AML-193 (cell line): Measurements from ENCODE around the gene IDH3G.

ENCODE experiments used
- DNase-seq, 2 experiments: peaks; one replicate each; lab custom pipeline; 2025; lab: John Stamatoyannopoulos, UW

The IDH3G gene

DNA sequence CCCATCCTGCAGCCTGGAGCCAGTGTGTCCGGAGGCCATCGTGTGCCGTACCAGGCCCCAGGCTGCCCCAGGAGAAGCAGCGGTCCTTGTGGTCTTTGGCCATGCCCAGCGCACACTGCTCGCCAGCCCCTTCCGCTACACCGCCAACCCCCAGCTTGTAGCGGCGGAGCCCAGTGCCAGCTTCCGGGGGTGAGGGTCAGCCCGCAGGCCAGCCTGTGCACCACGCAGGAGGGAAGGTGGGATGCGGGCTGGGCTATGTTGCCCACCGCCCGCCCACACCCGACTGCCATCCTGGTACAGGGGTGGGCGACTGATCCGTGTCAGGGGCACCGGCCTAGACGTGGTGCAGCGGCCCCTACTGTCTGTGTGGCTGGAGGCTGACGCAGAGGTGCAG lies 21.0 kb downstream of the IDH3G start:
- DNase-seq: no peak

GRCh38 chrX:153772316-153773217 lies 21.6 kb downstream of the IDH3G start:
- no peak for DNase-seq

GRCh38 chrX:153771415-153772315 lies 22.5 kb downstream of the IDH3G start:
- no peak for DNase-seq

DNA sequence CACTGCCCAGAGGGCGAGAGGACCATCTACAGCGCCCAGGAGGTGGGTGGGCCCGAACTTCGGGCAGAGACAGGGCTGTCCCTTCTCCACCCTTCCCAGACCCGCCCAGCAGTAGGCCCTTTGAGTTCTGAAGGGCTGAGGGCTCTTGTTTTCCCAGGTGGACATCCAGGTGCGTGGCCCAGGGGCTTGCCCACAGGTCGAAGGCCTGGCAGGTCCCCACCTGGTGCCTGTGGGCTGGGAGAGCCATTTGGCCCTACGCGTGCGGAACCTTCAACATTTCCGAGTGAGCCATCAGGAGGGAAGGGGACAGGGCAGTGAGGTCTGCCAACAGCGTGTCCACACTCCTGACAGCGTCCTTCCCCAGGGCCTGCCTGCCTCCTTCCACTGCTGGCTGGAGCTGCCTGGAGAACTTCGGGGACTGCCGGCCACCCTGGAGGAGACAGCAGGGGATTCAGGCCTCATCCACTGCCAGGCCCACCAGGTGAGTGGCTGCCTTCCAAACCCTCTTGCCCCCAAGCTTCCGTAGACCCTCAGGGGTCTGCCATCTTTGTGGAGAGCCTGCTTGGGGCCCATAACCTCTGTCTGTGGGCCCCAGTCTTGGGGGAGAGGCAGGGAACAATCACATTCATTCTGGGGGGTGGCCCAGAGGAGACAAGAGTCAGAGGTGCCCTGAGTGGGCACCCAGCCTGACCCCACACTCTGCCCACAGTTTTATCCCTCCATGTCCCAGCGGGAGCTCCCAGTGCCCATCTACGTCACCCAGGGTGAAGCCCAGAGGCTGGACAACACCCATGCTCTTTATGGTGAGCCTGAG lies 23.4 kb downstream of the IDH3G start:
- DNase-seq: no peak

GRCh38 chrX:153769865-153770600 lies 24.1 kb downstream of the IDH3G start:
- no peak for DNase-seq

DNA sequence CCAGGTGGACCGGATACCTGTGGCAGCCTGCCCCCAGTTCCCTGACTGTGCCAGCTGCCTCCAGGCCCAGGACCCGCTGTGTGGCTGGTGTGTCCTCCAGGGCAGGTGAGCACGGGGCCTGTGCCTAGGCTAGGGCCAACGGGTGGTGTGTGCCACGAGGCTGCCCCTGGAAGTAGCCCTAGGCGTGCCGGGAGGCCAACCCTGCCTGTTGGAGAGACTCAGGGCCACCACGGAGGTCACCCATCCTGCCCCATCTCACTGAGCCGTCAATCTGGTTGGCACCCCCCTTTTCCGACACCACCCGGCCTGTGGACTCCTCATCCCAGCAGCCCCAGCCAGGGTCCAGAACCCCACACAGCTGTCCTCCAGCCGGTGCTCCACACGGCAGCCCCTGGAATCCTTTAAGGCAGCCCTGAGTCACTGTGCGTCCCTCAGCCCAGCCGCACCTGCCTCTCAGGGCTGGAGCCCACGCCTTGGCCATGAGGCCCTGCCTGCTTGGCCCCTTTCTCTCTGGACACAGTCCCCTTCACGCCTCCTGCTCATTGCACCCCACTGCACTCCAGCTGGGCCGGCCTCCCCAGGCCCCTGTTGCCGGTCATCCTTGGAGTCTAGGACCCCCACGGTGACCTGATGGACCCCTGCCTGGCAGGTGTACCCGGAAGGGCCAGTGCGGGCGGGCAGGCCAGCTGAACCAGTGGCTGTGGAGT lies 24.9 kb downstream of the IDH3G start:
- no peak for DNase-seq

- no peak for DNase-seq
Observed at GRCh38 chrX:153768311-153769157, 25.6 kb downstream of the IDH3G start.

- DNase-seq: no peak
Observed at GRCh38 chrX:153767674-153768055, 26.5 kb downstream of the IDH3G start.

DNA sequence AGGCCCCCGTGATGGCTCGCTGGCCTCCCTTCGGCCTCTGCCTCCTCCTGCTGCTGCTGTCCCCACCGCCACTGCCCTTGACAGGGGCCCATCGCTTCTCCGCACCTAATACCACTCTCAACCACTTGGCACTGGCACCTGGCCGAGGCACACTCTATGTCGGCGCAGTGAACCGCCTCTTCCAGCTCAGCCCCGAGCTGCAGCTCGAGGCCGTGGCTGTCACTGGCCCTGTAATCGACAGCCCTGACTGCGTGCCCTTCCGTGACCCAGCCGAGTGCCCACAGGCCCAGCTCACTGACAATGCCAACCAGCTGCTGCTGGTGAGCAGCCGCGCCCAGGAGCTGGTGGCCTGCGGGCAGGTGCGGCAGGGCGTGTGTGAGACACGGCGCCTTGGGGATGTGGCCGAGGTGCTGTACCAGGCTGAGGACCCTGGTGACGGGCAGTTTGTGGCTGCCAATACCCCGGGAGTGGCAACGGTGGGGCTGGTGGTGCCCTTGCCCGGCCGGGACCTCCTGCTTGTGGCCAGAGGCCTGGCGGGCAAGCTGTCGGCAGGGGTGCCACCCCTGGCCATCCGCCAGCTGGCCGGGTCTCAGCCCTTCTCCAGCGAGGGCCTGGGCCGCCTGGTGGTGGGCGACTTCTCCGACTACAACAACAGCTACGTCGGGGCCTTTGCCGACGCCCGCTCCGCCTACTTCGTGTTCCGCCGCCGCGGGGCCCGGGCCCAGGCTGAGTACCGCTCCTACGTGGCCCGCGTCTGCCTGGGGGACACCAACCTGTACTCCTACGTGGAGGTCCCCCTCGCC lies 27.1 kb downstream of the IDH3G start:
- no peak for DNase-seq

GRCh38 chrX:153766098-153766817 lies 27.9 kb downstream of the IDH3G start:
- DNase-seq: peak in 1 of 2 experiments; percentile 10

DNA sequence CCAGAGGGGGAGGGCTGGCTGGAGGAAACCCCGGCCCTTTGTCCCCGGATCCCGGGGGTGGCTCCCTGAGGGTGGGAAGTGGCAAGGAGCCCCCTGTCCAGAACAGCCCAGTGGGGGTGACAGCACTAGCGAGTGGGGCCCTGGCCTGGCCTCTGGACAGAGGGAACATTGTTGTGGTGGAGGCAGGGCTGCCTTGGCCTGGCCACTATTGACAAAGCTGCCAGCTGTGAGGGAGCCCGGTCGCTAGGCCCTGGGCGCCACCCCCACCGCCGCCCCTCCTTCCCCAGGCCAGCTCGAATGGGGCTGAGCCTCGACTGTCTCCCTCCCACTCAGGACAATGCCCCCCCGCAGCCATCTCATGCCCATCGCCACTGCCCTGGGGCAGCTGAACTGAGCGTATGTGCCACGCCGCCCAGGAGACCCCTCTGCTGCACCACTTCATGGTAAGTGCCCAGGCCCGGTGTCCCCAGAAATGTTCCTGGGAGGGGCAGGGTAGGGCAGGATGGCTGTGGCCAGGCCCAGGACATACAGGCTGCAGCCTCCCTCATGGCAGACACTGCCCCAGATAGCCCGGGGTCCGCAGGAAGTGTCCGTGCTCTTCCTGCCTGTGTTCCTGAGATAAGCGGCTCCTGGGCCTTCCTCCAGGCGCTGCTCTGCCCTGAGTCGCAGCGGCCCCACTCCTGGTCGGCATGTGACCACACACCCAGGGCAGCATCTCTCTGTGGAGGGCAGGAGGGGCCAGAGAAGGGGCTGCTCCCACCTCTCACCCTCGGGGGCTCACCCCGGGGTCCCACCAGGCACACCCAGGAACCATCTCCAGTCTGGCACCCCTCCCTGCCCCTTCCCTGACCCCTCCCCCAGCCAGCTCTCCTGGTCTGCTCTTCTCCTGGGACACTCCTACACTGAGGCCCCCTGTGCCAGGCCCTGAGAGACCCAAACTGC lies 28.8 kb downstream of the IDH3G start:
- no peak for DNase-seq

- DNase-seq: no peak
Observed at GRCh38 chrX:153764786-153765137, 29.4 kb downstream of the IDH3G start.

- peak; percentile 36 to 56 for DNase-seq
Observed at GRCh38 chrX:153763989-153764755, 30.0 kb downstream of the IDH3G start, which contains the start of gene PLXNB3. PLXNB3 (plus strand) TSS chrX:153764249; CDS start chrX:153765536, 1,287 bp downstream.

- no peak for DNase-seq
Observed at GRCh38 chrX:153763298-153763932, 30.8 kb downstream of the IDH3G start.

- DNase-seq: no peak
Observed at GRCh38 chrX:153762626-153763173, 31.5 kb downstream of the IDH3G start.
